GM21576 (cell line): ENCODE results near the gene SERPINB1.
"Not testable (repeated sequence)": the region's sequence is repeated elsewhere in the genome, so short reads cannot be mapped to it uniquely, and the experiment has no call there.

Experiments
- ATAC-seq: cut with Tn5 transposase; IDR thresholded peaks from one replicate; pipeline ENCODE4 v1.9.1; 2021; ENCODE audit warnings: mild to moderate bottlenecking, moderate library complexity; ENCODE audit not compliant: unreplicated experiment

Gene SERPINB1

GRCh38 chr6:2819115-2819514, 22.5 kb downstream of the SERPINB1 start:
- ATAC-seq, result no peak

GRCh38 chr6:2818593-2818992, 23.1 kb downstream of the SERPINB1 start:
- no peak for ATAC-seq

- no peak for ATAC-seq
Observed at GRCh38 chr6:2817903-2818443, 23.7 kb downstream of the SERPINB1 start.

DNA sequence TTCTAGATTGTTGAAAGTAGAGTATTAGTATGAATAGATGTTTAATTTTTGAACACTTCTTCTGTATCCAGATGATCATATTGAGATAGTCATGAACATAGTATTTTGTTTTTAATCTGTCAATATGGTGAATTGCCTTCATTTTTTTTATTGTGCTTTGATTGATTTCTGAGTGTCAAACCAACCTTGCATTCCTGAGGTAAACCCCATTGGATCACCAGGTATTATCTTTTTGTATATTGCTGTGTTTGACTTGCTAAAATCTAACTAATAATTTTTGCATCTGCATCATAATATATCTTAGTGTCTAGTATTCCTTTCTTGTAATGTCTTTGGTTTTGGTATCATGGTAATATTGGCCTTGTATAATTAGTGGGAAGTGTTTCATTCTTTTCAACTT, 25.5 kb downstream of the SERPINB1 start:
- ATAC-seq, result no peak

DNA sequence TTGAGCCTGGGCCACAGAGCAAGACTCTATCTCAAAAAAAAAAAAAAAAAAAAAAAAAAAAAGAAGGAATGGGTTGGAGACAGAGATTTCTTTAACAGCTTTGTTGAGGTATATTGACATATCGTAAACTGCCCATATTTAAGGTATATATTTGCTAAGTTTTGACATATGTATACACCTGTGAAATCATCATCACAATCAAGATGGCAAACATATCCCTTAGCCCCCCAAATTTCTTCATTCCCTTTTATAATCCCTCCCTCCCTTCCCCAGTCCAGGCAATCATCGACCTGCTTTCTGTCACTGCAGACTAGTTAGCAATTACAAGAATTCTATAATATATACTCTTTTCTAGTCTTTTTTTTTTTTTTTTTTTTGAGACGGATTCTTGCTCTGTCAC, 29.0 kb downstream of the SERPINB1 start:
- no peak for ATAC-seq

DNA sequence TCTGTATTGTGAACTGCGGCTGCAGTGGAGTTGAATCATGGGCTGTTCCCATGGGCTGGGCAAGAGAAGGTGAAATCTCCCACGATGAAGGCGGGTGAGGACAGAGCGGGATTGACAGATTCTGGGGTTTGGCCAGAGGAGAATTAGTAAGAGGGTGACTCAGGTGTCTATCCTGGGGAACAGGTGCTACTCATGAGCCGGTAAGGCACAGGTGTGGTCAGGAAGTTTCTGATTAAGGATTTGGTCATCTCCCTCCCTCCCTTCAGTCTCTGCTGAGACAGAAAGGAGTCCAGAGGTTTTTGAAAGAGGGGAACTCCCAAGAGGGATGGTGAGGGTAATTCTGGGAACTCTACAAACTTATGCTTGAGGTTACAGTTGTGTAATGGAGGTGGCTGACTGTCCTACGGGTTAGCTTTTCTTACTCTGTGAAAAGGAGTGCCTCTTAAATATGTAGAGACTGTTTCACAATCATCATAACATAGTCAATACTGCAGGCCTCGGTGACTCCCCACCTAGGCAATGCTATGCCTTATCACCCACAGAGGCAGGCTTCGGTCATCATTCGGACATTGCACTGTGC, 31.5 kb downstream of the SERPINB1 start:
- ATAC-seq, result no peak

DNA sequence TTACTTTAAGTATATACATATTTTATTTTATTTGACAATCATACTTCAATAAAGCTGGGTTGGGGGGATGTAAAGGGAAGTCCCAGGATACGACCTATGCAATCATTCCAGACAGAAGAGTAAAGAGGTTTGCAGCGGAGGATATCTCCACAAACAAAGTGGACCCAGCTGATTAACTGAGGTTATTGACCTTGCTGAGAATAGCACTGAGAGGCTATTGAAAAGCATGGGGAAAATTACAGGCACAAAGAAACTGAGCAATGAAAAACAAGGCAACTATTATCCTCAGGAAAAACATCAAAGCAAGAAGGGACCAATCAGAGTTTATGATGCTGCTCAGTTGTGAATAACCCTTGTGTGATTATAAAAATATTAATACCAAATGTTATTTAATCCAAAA, 32.6 kb downstream of the SERPINB1 start:
- ATAC-seq, result no peak

DNA sequence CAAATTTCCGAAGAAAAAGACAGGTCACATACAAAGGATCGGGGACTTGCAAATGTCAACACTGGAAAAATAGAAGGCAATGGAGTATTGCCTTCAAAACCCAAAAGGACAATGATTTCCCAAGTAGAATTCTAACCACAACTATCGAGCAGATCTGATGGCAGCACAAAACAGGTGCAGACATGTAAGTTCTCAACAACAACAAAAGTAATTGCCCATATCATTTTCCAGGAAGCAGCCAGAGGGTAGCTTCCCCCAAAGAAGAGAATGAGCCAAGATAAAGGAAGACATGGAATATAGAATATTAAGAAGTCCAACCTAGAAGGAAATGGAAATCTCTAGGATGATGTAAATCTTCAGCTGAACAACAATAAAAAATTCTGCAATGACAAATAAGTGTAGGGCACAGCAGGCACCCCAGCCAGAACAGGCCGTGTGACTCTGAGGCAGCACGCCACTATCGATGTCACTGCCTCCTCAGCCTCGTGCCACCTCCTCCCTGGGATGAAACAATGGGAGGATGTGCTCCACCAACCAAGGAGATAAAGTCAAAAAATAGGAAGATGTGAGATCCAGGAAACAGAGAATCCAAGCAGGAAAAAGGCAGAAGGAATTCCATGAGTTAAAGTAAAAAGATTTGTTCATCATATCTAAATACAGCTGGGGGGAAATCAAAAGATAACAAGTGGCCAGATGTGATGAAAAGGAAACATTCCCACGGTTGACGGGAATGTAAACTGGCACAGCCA, 34.1 kb downstream of the SERPINB1 start:
- ATAC-seq, result no peak

DNA sequence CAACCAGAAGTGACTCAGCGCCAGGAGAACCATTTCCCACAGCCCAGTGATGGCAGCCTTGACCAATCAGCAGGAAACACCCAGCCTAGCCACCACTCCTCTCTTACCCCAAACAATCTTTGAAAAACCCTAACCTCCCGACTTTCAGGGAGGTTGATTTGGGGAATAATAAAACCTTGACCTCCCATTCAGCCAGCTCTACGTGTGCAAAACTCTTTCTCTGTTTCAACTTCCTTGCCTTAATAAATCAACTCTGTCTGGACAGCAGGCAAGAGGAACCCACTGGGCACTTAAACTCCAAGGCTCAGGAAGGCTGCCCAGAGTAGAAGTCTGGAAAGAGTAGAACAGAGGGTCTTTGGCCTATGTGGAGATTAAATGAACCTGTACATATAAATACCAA, 35.0 kb downstream of the SERPINB1 start:
- ATAC-seq, result no peak

- no peak for ATAC-seq
Observed at GRCh38 chr6:2805031-2805430, 36.6 kb downstream of the SERPINB1 start.

- no peak for ATAC-seq
Observed at GRCh38 chr6:2804516-2804915, 37.1 kb downstream of the SERPINB1 start.

DNA sequence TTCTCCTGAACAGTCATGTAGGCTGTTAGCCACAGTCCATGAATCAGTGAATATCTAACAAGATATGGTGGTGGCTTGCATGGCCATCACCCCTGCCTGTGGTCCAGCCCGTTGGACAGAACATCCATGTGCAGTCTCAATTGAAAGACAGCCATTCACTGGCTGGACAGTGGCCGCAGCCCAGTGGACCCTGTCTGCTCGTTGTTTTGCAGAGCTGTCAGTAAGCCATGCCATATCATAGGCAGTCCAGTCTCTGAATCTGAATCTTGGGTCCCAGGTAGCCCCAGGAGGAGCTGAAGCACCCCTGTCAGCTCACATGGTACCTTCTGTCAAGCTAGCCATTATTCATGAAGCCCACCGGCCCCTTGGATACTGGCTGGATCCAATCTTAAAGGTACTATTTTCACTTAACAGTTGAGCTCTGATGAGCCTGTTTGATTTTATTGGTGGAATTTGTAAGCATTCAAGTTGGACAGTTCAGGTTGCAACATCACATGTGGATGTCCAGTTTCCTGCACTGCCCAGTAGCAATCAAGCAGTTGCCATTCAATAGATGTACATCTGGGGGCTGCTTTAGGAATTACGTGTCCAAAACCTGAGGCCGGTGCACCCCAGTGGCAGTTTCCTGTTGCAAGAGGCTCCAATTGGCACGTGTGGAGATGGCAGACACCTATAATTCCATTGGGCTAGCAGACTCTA, 37.8 kb downstream of the SERPINB1 start:
- no peak for ATAC-seq

DNA sequence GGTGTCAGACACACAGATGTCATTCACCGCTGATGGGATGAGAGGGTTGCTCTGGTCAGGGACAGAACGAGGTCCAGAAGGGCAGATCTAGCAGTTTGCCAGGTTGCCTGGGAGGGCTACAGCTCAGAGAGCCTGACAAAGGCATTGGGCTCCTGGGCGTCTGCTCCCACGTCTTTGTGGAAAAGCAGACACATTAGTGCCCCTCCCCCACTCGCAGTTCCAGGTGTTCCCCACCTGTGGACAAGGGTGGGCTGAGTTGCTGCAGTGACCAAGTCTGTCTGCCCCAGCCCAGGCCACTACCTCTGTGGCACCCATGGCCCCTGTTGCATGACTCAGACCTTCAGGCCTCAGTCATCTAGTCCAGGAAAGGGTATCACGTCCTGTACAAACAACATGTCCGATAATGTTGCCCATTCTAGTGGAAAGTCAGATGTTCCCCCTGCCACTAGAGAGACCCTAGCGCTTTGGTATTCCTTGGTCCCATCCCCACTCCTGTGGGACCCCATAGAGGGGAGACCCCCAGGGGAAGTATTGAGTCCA, 39.1 kb downstream of the SERPINB1 start:
- ATAC-seq, result no peak

GRCh38 chr6:2801687-2802086, 40.0 kb downstream of the SERPINB1 start:
- not testable (repeated sequence) for ATAC-seq

GRCh38 chr6:2800552-2801316, 40.9 kb downstream of the SERPINB1 start:
- no peak for ATAC-seq

GRCh38 chr6:2799936-2800527, 41.6 kb downstream of the SERPINB1 start:
- ATAC-seq, result no peak

GRCh38 chr6:2798586-2799134, 43.0 kb downstream of the SERPINB1 start:
- no peak for ATAC-seq

- no peak for ATAC-seq
Observed at GRCh38 chr6:2797564-2798031, 44.1 kb downstream of the SERPINB1 start.

- ATAC-seq, result no peak
Observed at GRCh38 chr6:2796861-2797260, 44.8 kb downstream of the SERPINB1 start.

- ATAC-seq, result no peak
Observed at GRCh38 chr6:2795956-2796355, 45.7 kb downstream of the SERPINB1 start.
